AG04450 (cell line): ENCODE results near the gene NEDD4L. TPM values are rescaled to one million over a fixed set of nuclear protein-coding genes. Genes with fewer than 3 reads are reported as not detected.

Experiments
- CTCF ChIA-PET: fragments of 300-600, 350-600 bp; formaldehyde crosslinking; extraction: SDS; loops from one replicate; lab custom pipeline; 2022; ENCODE audit warnings: antibody characterized with exemption, inconsistent platforms; lab: Charles Lee
- POLR2A ChIA-PET: fragments of 350-600 bp; formaldehyde crosslinking; extraction: SDS; loops from one replicate; lab custom pipeline; 2021; ENCODE audit warnings: antibody characterized with exemption, inconsistent platforms; lab: Yijun Ruan, JAX
- DNase-seq: peaks from one replicate; pipeline ENCODE4 v3.0.0-alpha.2; 2011; ENCODE audit warnings: low read depth, low spot score
- H3K27ac ChIP-seq: one replicate; pipeline ENCODE4 v1.5.1; 2012; ENCODE audit warnings: low read depth, low read length, control low read depth
- H3K27me3 ChIP-seq: one replicate; pipeline ENCODE4 v1.6.0; 2012; ENCODE audit warnings: low read length; ENCODE audit not compliant: control insufficient read depth, insufficient read depth
- H3K4me3 ChIP-seq: 2 replicates; pipeline ENCODE4 v1.5.1; 2011; ENCODE audit warnings: mild to moderate bottlenecking, low read depth, low read length, control low read depth
- H3K9me3 ChIP-seq: 2 replicates; pipeline ENCODE4 v1.5.1; 2012; ENCODE audit warnings: low read length; ENCODE audit not compliant: control insufficient read depth, insufficient read depth
- polyA plus RNA-seq: library from polyadenylated mRNA; depleted of rRNA; stranded (reverse); fragments of >200 nt; gene quantifications from 2 replicates; pipeline ENCODE4 v1.2.3, GENCODE V29; 2011
- TF ChIP-seq, protein P1 (sequence below): IDR thresholded peaks from 2 replicates; pipeline ENCODE4 v1.5.1; 2011; ENCODE audit warnings: low read depth, low read length, control low read depth, inconsistent platforms

NEDD4L gene
- polyA plus RNA-seq, 1 experiment: 15.0 TPM

DNA sequence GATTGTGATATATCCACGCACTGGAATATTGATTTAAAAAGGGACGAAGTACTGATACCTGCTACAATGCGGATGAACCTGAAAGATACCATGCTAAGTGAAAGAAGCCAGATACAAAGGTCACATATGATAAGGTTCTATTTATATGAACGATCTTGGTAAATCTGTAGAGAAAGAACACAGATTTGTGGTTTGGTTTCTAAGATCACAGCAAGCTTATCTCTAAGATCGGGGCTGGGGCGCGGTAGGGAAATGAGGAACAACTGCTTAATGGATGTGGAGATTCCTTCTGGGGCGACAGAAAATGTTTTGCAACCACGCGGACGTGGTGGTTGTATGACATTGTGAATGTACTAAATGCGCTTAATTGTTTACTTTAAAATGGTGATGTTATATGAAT, 60.1 kb downstream of the NEDD4L start:
- no peak overlapping the region for H3K4me3 ChIP-seq
- DNase-seq: no peak
- TF ChIP-seq, protein P1, sequence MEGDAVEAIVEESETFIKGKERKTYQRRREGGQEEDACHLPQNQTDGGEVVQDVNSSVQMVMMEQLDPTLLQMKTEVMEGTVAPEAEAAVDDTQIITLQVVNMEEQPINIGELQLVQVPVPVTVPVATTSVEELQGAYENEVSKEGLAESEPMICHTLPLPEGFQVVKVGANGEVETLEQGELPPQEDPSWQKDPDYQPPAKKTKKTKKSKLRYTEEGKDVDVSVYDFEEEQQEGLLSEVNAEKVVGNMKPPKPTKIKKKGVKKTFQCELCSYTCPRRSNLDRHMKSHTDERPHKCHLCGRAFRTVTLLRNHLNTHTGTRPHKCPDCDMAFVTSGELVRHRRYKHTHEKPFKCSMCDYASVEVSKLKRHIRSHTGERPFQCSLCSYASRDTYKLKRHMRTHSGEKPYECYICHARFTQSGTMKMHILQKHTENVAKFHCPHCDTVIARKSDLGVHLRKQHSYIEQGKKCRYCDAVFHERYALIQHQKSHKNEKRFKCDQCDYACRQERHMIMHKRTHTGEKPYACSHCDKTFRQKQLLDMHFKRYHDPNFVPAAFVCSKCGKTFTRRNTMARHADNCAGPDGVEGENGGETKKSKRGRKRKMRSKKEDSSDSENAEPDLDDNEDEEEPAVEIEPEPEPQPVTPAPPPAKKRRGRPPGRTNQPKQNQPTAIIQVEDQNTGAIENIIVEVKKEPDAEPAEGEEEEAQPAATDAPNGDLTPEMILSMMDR: no peak
- ChIA-PET POLR2A (no interaction called here), CTCF (interaction anchor here (1.7 to 3.6 kb wide), 2 partner anchors 18 to 61 kb away, joined by 11 to 18 read pairs; partner anchors contain the start of gene NEDD4L)
- no peaks in the 10 kb centered on the region for H3K9me3 ChIP-seq
- H3K27me3 ChIP-seq: peaks cover under 1% of the 10 kb centered on the region
- H3K27ac ChIP-seq: no peak overlapping the region

- Histone ChIP-seq H3K27ac (no peak overlapping the region), H3K9me3 (no peaks in the 10 kb centered on the region), H3K27me3 (peaks cover 7% of the 10 kb centered on the region), H3K4me3 (no peak overlapping the region)
- TF ChIP-seq, protein P1: no peak
- POLR2A ChIA-PET: interaction anchor here (1.1 kb wide), 1 partner anchor 12 kb away, joined by 5 read pairs; no protein-coding TSS in a partner anchor
- DNase-seq: no peak
- CTCF ChIA-PET: interaction anchor here (1.4 to 3.6 kb wide), 3 partner anchors 17 to 76 kb away, joined by 3 to 18 read pairs (median 11); partner anchors contain the start of gene NEDD4L
Measured at GRCh38 chr18:58105206-58105887, 61.3 kb downstream of the NEDD4L start.

DNA sequence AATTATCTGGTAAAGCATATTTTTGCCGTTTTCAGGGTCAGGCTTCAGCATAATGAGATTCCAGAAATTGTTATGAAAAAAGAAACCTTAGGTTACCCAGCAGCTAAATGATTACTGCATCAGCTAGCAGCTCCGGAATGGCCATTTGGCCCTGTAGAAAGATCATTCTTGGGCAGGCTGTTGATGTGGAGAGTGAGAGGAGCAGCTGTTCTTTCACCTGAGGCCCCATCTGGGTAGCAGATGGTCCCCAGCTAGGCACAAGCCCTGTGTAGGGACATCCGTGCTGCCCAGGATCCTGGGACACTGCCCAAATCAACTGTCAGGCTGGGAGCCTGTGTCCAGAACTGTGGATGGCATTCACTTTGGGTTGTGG, 61.8 kb downstream of the NEDD4L start:
- no peaks in the 10 kb centered on the region for H3K9me3 ChIP-seq
- ChIA-PET CTCF (interaction anchor here (1.4 to 3.6 kb wide), 2 partner anchors 16 to 75 kb away, joined by 3 to 18 read pairs; no protein-coding TSS in a partner anchor), POLR2A (interaction anchor here (1.1 kb wide), 1 partner anchor 12 kb away, joined by 5 read pairs; no protein-coding TSS in a partner anchor)
- H3K27me3 ChIP-seq: peaks cover 7% of the 10 kb centered on the region
- no peak for DNase-seq
- peak overlapping the region; percentile 11 for H3K27ac ChIP-seq
- no peak overlapping the region for H3K4me3 ChIP-seq
- TF ChIP-seq, protein P1: no peak

- ChIA-PET POLR2A (interaction anchor here (1.1 kb wide), 1 partner anchor 11 kb away, joined by 5 read pairs; no protein-coding TSS in a partner anchor), CTCF (interaction anchor here (3.6 kb wide), 1 partner anchor 16 kb away, joined by 18 read pairs; no protein-coding TSS in a partner anchor)
- peaks cover 7% of the 10 kb centered on the region for H3K27me3 ChIP-seq
Measured at GRCh38 chr18:58106289-58107070, 62.5 kb downstream of the NEDD4L start.

More at GRCh38 chr18:58106289-58107070, 62.5 kb downstream of the NEDD4L start:
- TF ChIP-seq, protein P1: no peak
- Histone ChIP-seq H3K27ac (peak overlapping the region; percentile 11), H3K9me3 (no peaks in the 10 kb centered on the region), H3K4me3 (no peak overlapping the region)
- no peak for DNase-seq
